Spleen (tissue), 7 donors: ENCODE data around the gene OXCT1.

ENCODE experiments used
- POLR2A ChIP-seq, 3 donors: fragments of 450-650 bp; IDR thresholded peaks; one replicate each; pipeline ENCODE4 v1.5.1; 2017; ENCODE audit warnings: antibody characterized with exemption in 3 of 3, mild to moderate bottlenecking in 1 of 3
- POLR2AphosphoS5 ChIP-seq, 3 donors: sonication (generic); formaldehyde crosslinking; IDR thresholded peaks; one replicate each; pipeline ENCODE4 v1.5.1; 2017; ENCODE audit warnings: antibody characterized with exemption in 3 of 3
- TF ChIP-seq, protein P1 (sequence below), 11 experiments: fragments of 200-600 bp in 7 of 11; fragments of 450-650 bp in 4 of 11; sonication (generic) in 4 of 11; IDR thresholded peaks in 8 of 11; conservative IDR thresholded peaks in 3 of 11; 1 replicate in 7 of 11; 2 replicates in 4 of 11; pipeline versions ENCODE4 v1.4.0 to v1.8.0; 2016 to 2021; ENCODE audit warnings: antibody characterized with exemption in 11 of 11, inconsistent platforms in 4 of 11, mild to moderate bottlenecking in 1 of 11
- donor health status: DM: no; HTN: no; CAD: no; lungs with moderate emphysema.
- donor health status: DM: no; HTN: no; CAD: no.
- donor health status: DM: no; HTN: no; CAD: no.

DNA sequence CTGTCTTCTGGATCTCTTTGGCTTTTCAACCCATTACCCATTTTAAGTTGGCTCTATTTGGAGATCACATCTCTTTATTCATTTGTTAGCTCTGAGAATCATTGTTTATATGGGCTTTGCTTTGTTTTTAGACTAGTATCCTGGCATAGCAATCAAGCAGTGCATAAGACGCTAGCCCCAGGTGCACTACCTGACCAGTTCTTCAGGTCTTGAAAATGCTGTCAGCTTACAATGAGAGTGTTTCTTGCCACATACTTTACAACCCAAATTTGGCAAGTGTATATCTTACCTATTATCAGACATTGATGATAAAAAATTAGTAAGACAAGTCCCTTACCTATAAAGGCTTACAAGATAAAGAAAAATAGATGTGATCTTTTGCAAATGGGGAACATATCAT lies 12.2 kb downstream of the OXCT1 start:
- TF ChIP-seq, protein P1, sequence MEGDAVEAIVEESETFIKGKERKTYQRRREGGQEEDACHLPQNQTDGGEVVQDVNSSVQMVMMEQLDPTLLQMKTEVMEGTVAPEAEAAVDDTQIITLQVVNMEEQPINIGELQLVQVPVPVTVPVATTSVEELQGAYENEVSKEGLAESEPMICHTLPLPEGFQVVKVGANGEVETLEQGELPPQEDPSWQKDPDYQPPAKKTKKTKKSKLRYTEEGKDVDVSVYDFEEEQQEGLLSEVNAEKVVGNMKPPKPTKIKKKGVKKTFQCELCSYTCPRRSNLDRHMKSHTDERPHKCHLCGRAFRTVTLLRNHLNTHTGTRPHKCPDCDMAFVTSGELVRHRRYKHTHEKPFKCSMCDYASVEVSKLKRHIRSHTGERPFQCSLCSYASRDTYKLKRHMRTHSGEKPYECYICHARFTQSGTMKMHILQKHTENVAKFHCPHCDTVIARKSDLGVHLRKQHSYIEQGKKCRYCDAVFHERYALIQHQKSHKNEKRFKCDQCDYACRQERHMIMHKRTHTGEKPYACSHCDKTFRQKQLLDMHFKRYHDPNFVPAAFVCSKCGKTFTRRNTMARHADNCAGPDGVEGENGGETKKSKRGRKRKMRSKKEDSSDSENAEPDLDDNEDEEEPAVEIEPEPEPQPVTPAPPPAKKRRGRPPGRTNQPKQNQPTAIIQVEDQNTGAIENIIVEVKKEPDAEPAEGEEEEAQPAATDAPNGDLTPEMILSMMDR (IDR thresholded peaks at IDR 0.05 in 8 of 11, conservative IDR thresholded peaks at IDR 0.05 in 3 of 11): no peak
- TF ChIP-seq POLR2A (IDR thresholded peaks at IDR 0.05) (no peak), POLR2AphosphoS5 (IDR thresholded peaks at IDR 0.05) (no peak)
